MM.1S (cell line): Measurements from ENCODE around the gene PRSS38.

Experiments
- DNase-seq: peaks from one replicate; pipeline ENCODE4 v3.0.0-alpha.2; 2015
- H2AFZ ChIP-seq: fragments of 300-600 bp; sonication (generic); 2 replicates; pipeline ENCODE4 v1.6.0; 2016; ENCODE audit warnings: antibody characterized with exemption, low read length
- H3F3A ChIP-seq: fragments of 300-600 bp; sonication (generic); 2 replicates; pipeline ENCODE4 v1.6.1; 2016; ENCODE audit warnings: mild to moderate bottlenecking, antibody characterized with exemption, low read length, moderate library complexity, mixed read lengths; ENCODE audit not compliant: insufficient read depth
- H3K27ac ChIP-seq: fragments of 300-600 bp; sonication (generic); 2 replicates; pipeline ENCODE4 v1.5.1; 2016; ENCODE audit warnings: mild to moderate bottlenecking, low read length
- H3K27me3 ChIP-seq: fragments of 300-600 bp; sonication (generic); replicated peaks from 2 replicates; pipeline ENCODE4 v1.6.0; 2016; ENCODE audit warnings: low read length; ENCODE audit not compliant: insufficient read depth
- H3K36me3 ChIP-seq: fragments of 300-600 bp; sonication (generic); replicated peaks from 2 replicates; pipeline ENCODE4 v1.6.1; 2016; ENCODE audit warnings: mild to moderate bottlenecking, low read length, mixed read lengths; ENCODE audit not compliant: insufficient read depth
- H3K4me1 ChIP-seq: fragments of 300-600 bp; sonication (generic); 2 replicates; pipeline ENCODE4 v1.6.1; 2016; ENCODE audit warnings: low read length, mixed read lengths
- H3K4me2 ChIP-seq: fragments of 300-600 bp; sonication (generic); 2 replicates; pipeline ENCODE4 v1.6.0; 2016; ENCODE audit warnings: low read depth, low read length
- H3K4me3 ChIP-seq: fragments of 300-600 bp; sonication (generic); 2 replicates; pipeline ENCODE4 v1.5.1; 2016; ENCODE audit warnings: low read length, mixed read lengths
- H3K79me2 ChIP-seq: fragments of 300-600 bp; sonication (generic); 2 replicates; pipeline ENCODE4 v1.6.1; 2016; ENCODE audit warnings: mixed run types, low read length, mixed read lengths
- H3K9ac ChIP-seq: fragments of 300-600 bp; sonication (generic); 2 replicates; pipeline ENCODE4 v1.6.1; 2016; ENCODE audit warnings: low read length, mixed read lengths
- H3K9me2 ChIP-seq: fragments of 300-600 bp; sonication (generic); replicated peaks from 2 replicates; pipeline ENCODE4 v1.6.1; 2016; ENCODE audit warnings: mild to moderate bottlenecking, low read length, mixed read lengths; ENCODE audit not compliant: insufficient read depth
- H3K9me3 ChIP-seq: fragments of 300-600 bp; sonication (generic); replicated peaks from 2 replicates; pipeline ENCODE4 v1.6.1; 2016; ENCODE audit warnings: mild to moderate bottlenecking, low read length, mixed read lengths; ENCODE audit not compliant: insufficient read depth
- H4K20me1 ChIP-seq: fragments of 300-600 bp; sonication (generic); 2 replicates; pipeline ENCODE4 v1.6.1; 2016; ENCODE audit warnings: mild to moderate bottlenecking, low read length, moderate library complexity, mixed read lengths; ENCODE audit not compliant: insufficient read depth
- CTCF ChIP-seq: fragments of 300-600 bp; sonication (generic); IDR thresholded peaks from 2 replicates; pipeline ENCODE4 v1.5.1; 2016; ENCODE audit warnings: antibody characterized with exemption, low read length, mixed read lengths
- EZH2 ChIP-seq: fragments of 300-600 bp; sonication (generic); optimal IDR thresholded peaks from 2 replicates; pipeline ENCODE3; 2017; ENCODE audit warnings: low read depth, mild to moderate bottlenecking, antibody characterized with exemption, low read length, mixed read lengths
- EZH2phosphoT487 ChIP-seq: fragments of 300-600 bp; sonication (generic); IDR thresholded peaks from 2 replicates; pipeline ENCODE4 v1.6.1; 2018; ENCODE audit warnings: antibody characterized with exemption, low read length

The PRSS38 gene

DNA sequence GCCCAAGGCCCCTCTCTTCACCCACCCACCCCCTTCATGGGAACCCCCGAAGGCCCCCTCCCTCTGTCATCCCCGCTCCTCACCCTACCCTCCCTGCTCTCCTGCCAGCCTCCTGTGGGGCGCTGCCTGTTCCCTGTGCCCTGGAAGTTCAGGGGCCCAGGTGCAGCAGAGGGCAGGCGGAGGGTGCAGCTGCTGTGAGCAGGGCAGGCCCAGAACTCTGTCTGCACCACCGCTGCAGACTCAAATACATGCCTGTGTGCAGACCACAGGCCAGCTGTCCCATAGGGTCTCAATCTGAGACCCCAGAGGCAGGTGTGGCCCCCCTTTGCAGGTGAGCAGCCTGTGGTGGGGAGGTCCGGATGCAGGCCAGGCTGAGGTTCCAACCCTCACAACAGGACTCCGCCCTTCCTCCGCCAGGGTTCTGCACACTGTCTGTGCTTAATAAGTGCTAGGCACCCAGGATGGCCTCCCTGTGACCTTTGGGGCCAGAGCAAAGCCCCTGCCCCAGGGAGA, 69.7 kb downstream of the PRSS38 start:
- no peaks in the 10 kb centered on the region for H3K36me3 ChIP-seq
- no peaks in the 10 kb centered on the region for H4K20me1 ChIP-seq
- no peaks in the 10 kb centered on the region for H3K9me3 ChIP-seq
- no peaks in the 10 kb centered on the region for H3K79me2 ChIP-seq
- no peak overlapping the region for H3K4me3 ChIP-seq
- H3K27me3 ChIP-seq = peaks cover 5% of the 10 kb centered on the region; the same call in 1 of the 2 replicates
- no peak overlapping the region for H3K9ac ChIP-seq
- no peaks in the 10 kb centered on the region for H3F3A ChIP-seq
- DNase-seq = no peak
- no peak overlapping the region for H2AFZ ChIP-seq
- TF ChIP-seq EZH2phosphoT487 = no peak
- TF ChIP-seq EZH2 = no peak
- no peaks in the 10 kb centered on the region for H3K9me2 ChIP-seq
- no peak overlapping the region for H3K4me2 ChIP-seq
- no peak overlapping the region for H3K27ac ChIP-seq
- H3K4me1 ChIP-seq = no peaks in the 10 kb centered on the region

GRCh38 chr1:227885648-227886502, 70.4 kb downstream of the PRSS38 start:
- H4K20me1 ChIP-seq = no peaks in the 10 kb centered on the region
- no peak for TF ChIP-seq EZH2
- no peak for TF ChIP-seq CTCF
- H3K9me2 ChIP-seq = no peaks in the 10 kb centered on the region
- no peak overlapping the region for H2AFZ ChIP-seq
- no peak overlapping the region for H3K9ac ChIP-seq
- peaks cover 5% of the 10 kb centered on the region; the same call in 1 of the 2 replicates for H3K27me3 ChIP-seq
- H3K36me3 ChIP-seq = no peaks in the 10 kb centered on the region
- no peaks in the 10 kb centered on the region for H3K9me3 ChIP-seq
- H3K27ac ChIP-seq = no peak overlapping the region
- no peaks in the 10 kb centered on the region for H3F3A ChIP-seq
- no peak overlapping the region for H3K4me2 ChIP-seq
- H3K4me1 ChIP-seq = no peaks in the 10 kb centered on the region
- DNase-seq = no peak
- no peaks in the 10 kb centered on the region for H3K79me2 ChIP-seq
- H3K4me3 ChIP-seq = no peak overlapping the region

DNA sequence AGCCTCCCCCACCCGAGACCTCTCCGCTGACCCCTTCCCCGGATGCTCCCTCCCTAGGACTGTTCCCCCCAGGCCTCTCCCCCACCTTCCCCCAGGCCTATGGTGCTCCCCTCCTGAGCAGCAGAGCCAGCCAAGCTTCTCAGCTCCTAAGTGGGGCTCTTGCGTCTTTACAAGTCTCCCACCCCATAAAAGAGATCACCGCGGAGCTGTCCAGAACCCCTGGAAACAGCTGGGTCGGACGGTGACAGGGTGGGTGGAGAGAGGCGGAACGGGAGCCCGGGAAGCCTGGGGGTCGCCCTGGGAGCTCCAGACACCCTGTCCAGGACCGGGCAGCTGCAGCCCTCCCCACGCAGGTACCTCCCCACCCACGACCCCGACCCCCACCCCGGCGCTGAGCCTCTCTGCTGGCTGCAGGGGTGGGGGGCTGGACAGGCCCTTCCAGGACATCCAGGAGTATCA, 71.1 kb downstream of the PRSS38 start:
- H3K4me3 ChIP-seq = no peak overlapping the region
- TF ChIP-seq EZH2 (no peak), EZH2phosphoT487 (no peak), CTCF (no peak)
- no peaks in the 10 kb centered on the region for H3K9me3 ChIP-seq
- H3K4me1 ChIP-seq = no peaks in the 10 kb centered on the region
- no peak for DNase-seq
- no peaks in the 10 kb centered on the region for H3F3A ChIP-seq
- no peaks in the 10 kb centered on the region for H4K20me1 ChIP-seq
- H3K27ac ChIP-seq = no peak overlapping the region
- H3K27me3 ChIP-seq = peaks cover 5% of the 10 kb centered on the region; the same call in 1 of the 2 replicates
- H3K4me2 ChIP-seq = no peak overlapping the region
- no peak overlapping the region for H3K9ac ChIP-seq
- H3K36me3 ChIP-seq = no peaks in the 10 kb centered on the region
- H3K9me2 ChIP-seq = no peaks in the 10 kb centered on the region
- no peak overlapping the region for H2AFZ ChIP-seq
- H3K79me2 ChIP-seq = no peaks in the 10 kb centered on the region
